Measurements from ENCODE around the gene C2CD4C. TPM values are rescaled to one million over a fixed set of nuclear protein-coding genes. Genes with fewer than 3 reads are reported as not detected.

The C2CD4C gene
- polyA plus RNA-seq, 1 donor from 2014 or later, result 21.4 TPM

Small RNAs within 50 kb of the gene (small RNA-seq; reads per million reads assigned to genes)
- gene RNA5SP462, result 0.03 to 0.13 (median 0.08) reads per million in 3 experiments

Other genes starting within 250 kb of the C2CD4C start
- gene PLPP2, start 117.7 kb downstream of the C2CD4C start, polyA plus RNA-seq, result 2.1 and 2.8 TPM in 2 replicates
- gene MIER2, start 64.4 kb downstream of the C2CD4C start, polyA plus RNA-seq, result 13.9 and 16.0 TPM in 2 replicates
- gene SHC2, start 51.9 kb upstream of the C2CD4C start, polyA plus RNA-seq, result 75.8 and 81.2 TPM in 2 replicates
- gene MADCAM1, start 87.3 kb upstream of the C2CD4C start, polyA plus RNA-seq, result 0.22 and 1.0 TPM in 2 replicates
- 79.6 and 83.2 TPM in 2 replicates for gene TPGS1, start 98.3 kb upstream of the C2CD4C start, polyA plus RNA-seq
- 155 and 172 TPM in 2 replicates for gene CDC34, start 122.6 kb upstream of the C2CD4C start, polyA plus RNA-seq
- 0.38 and 0.72 TPM in 2 replicates for gene GZMM, start 134.9 kb upstream of the C2CD4C start, polyA plus RNA-seq
- gene BSG, start 163.4 kb upstream of the C2CD4C start, polyA plus RNA-seq, result 209 and 214 TPM in 2 replicates
- 4.7 and 6.4 TPM in 2 replicates for gene HCN2, start 180.7 kb upstream of the C2CD4C start, polyA plus RNA-seq
- 28.3 TPM in 2 replicates for gene POLRMT, start 224.4 kb upstream of the C2CD4C start, polyA plus RNA-seq
- 0.48 TPM in 1 of 2 replicates, not detected in the other for gene FGF22, start 230.7 kb upstream of the C2CD4C start, polyA plus RNA-seq

All from neural cell (in vitro differentiated cells).